HEK293 (cell line): Measurements from ENCODE around the gene GPR82.

ENCODE experiments used
- CTCF ChIA-PET: fragments of 350-600 bp; formaldehyde crosslinking; extraction: SDS; loops from one replicate; lab custom pipeline; 2021; ENCODE audit warnings: antibody characterized with exemption; lab: Yijun Ruan, JAX
- POLR2A ChIA-PET: fragments of 300-600 bp; formaldehyde crosslinking; extraction: SDS; loops from one replicate; lab custom pipeline; 2020; ENCODE audit warnings: antibody characterized with exemption, inconsistent platforms; lab: Yijun Ruan, JAX
- H3K27ac ChIP-seq: fragments of 200-500 bp; sonication (Bioruptor generic); 2 replicates; pipeline ENCODE4 v1.5.1; 2014; ENCODE audit warnings: low read depth, low read length, control low read depth, inconsistent platforms; ENCODE audit errors: extremely low read depth
- H3K36me3 ChIP-seq, 2 experiments: fragments of 200-500 bp in 1 of 2; sonication (Bioruptor generic) in 1 of 2; 1 replicate in 1 of 2; 2 replicates in 1 of 2; pipeline ENCODE4 v1.5.1; 2014 to 2017; ENCODE audit warnings: inconsistent platforms in 2 of 2, low read length in 2 of 2; ENCODE audit not compliant: control insufficient read depth in 2 of 2, insufficient read depth in 1 of 2
- H3K4me1 ChIP-seq: fragments of 200-500 bp; sonication (Bioruptor generic); 2 replicates; pipeline ENCODE4 v1.5.1; 2014; ENCODE audit warnings: mild to moderate bottlenecking, low read length, inconsistent platforms; ENCODE audit not compliant: control insufficient read depth, insufficient read depth
- H3K4me3 ChIP-seq: 2 replicates; pipeline ENCODE4 v1.5.1; 2011; ENCODE audit warnings: low read depth, mild to moderate bottlenecking, control low read depth, low read length, moderate library complexity
- H3K9me3 ChIP-seq: fragments of 200-500 bp; sonication (Bioruptor generic); 2 replicates; pipeline ENCODE4 v1.5.1; 2014; ENCODE audit warnings: low read depth, low read length, inconsistent platforms; ENCODE audit not compliant: control insufficient read depth, insufficient read depth
- PRDM2 ChIP-seq: fragments of 450-650 bp; formaldehyde crosslinking; IDR thresholded peaks from 2 replicates; pipeline ENCODE4 v1.5.1; 2016; ENCODE audit warnings: missing biosample characterization, missing genetic modification characterization, borderline replicate concordance
- REST ChIP-seq: fragments of 450-650 bp; formaldehyde crosslinking; IDR thresholded peaks from 2 replicates; pipeline ENCODE4 v1.5.1; 2016; ENCODE audit warnings: missing biosample characterization, missing genetic modification characterization
- SETDB1 ChIP-seq: IDR thresholded peaks from one replicate; pipeline ENCODE4 v1.6.1; 2017; ENCODE audit warnings: mild to moderate bottlenecking, low read length, moderate library complexity, mixed read lengths; ENCODE audit not compliant: insufficient read length
- TSHZ1 ChIP-seq: fragments of 450-650 bp; formaldehyde crosslinking; IDR thresholded peaks from 2 replicates; pipeline ENCODE4 v1.5.1; 2016; ENCODE audit warnings: missing biosample characterization, missing genetic modification characterization, borderline replicate concordance
- ZNF16 ChIP-seq: fragments of 450-650 bp; formaldehyde crosslinking; IDR thresholded peaks from 2 replicates; pipeline ENCODE4 v1.5.1; 2016; ENCODE audit warnings: low read depth, missing biosample characterization, missing genetic modification characterization
- ZNF175 ChIP-seq: fragments of 450-650 bp; formaldehyde crosslinking; IDR thresholded peaks from 2 replicates; pipeline ENCODE4 v1.5.1; 2016; ENCODE audit warnings: missing biosample characterization, missing genetic modification characterization
- ZNF221 ChIP-seq: fragments of 450-650 bp; formaldehyde crosslinking; IDR thresholded peaks from 2 replicates; pipeline ENCODE4 v1.5.1; 2017; ENCODE audit warnings: missing biosample characterization, missing genetic modification characterization, borderline replicate concordance
- ZNF623 ChIP-seq: fragments of 450-650 bp; formaldehyde crosslinking; IDR thresholded peaks from 2 replicates; pipeline ENCODE4 v1.5.1; 2016; ENCODE audit warnings: missing biosample characterization, missing genetic modification characterization
- ZNF626 ChIP-seq: fragments of 450-650 bp; sonication (Bioruptor Pico); formaldehyde crosslinking; IDR thresholded peaks from 2 replicates; pipeline ENCODE4 v1.5.1; 2018; ENCODE audit warnings: missing biosample characterization, missing genetic modification characterization, inconsistent platforms
- ZNF645 ChIP-seq: fragments of 450-650 bp; formaldehyde crosslinking; IDR thresholded peaks from 2 replicates; pipeline ENCODE4; 2016; ENCODE audit warnings: missing biosample characterization, missing genetic modification characterization
- ZSCAN4 ChIP-seq: fragments of 450-650 bp; formaldehyde crosslinking; IDR thresholded peaks from 2 replicates; pipeline ENCODE4 v1.5.1; 2017; ENCODE audit warnings: missing biosample characterization, missing genetic modification characterization

GPR82 gene

GRCh38 chrX:41720125-41720779, 3.7 kb upstream of the GPR82 start:
- no peaks in the 10 kb centered on the region for H3K9me3 ChIP-seq
- CTCF ChIA-PET: no interaction called here
- no peaks in the 10 kb centered on the region for H3K4me1 ChIP-seq
- no peaks in the 10 kb centered on the region for H3K36me3 ChIP-seq
- POLR2A ChIA-PET: no interaction called here
- no peak overlapping the region for H3K4me3 ChIP-seq
- no peak overlapping the region for H3K27ac ChIP-seq
- TF ChIP-seq ZSCAN4 (tag by site-specific recombination): no peak
- no peak for TF ChIP-seq ZNF623 (tag by site-specific recombination)
- TF ChIP-seq PRDM2: no peak
- no peak for TF ChIP-seq ZNF221 (tag by site-specific recombination)
- no peak for TF ChIP-seq ZNF645 (tag by site-specific recombination)
- no peak for TF ChIP-seq SETDB1
- TF ChIP-seq REST (tag by site-specific recombination): no peak
- TF ChIP-seq TSHZ1 (tag by site-specific recombination): no peak
- TF ChIP-seq ZNF16: no peak
- TF ChIP-seq ZNF626: no peak
- TF ChIP-seq ZNF175 (tag by site-specific recombination): no peak
